ENCODE measurements around the gene LBHD1.
A peak's percentile ranks its signal among the peaks of the same experiment; 100 is the strongest.
"Not testable (repeated sequence)": the region's sequence is repeated elsewhere in the genome, so short reads cannot be mapped to it uniquely, and the experiment has no call there.

Gene LBHD1

GRCh38 chr11:62693624-62694023, 21.6 kb upstream of the LBHD1 start:
- DNase-seq = not testable (repeated sequence)

- no peak for DNase-seq
Observed at GRCh38 chr11:62689421-62690183, 17.5 kb upstream of the LBHD1 start, which contains the start of gene LRRN4CL. LRRN4CL (minus strand) TSS chr11:62689530; CDS start chr11:62688508, 1,022 bp downstream.

- no peak for DNase-seq
Observed at GRCh38 chr11:62688491-62688890, 16.4 kb upstream of the LBHD1 start.

GRCh38 chr11:62687508-62688396, 15.7 kb upstream of the LBHD1 start:
- DNase-seq = peak; percentile 47

- DNase-seq = peak; percentile 47
Observed at GRCh38 chr11:62682518-62682917, 10.5 kb upstream of the LBHD1 start.

GRCh38 chr11:62680825-62681240, 8.8 kb upstream of the LBHD1 start:
- peak; percentile 75 for DNase-seq

- DNase-seq = peak; percentile 93
Observed at GRCh38 chr11:62678770-62679696, 7.0 kb upstream of the LBHD1 start, which contains the start of gene UBXN1. UBXN1 (minus strand) TSS chr11:62679073; CDS start chr11:62678923, 150 bp downstream.

GRCh38 chr11:62678433-62678769, 6.3 kb upstream of the LBHD1 start:
- no peak for DNase-seq

GRCh38 chr11:62677714-62678113, 5.6 kb upstream of the LBHD1 start:
- DNase-seq = no peak

GRCh38 chr11:62677156-62677555, 5.1 kb upstream of the LBHD1 start:
- DNase-seq = no peak

GRCh38 chr11:62676698-62677097, 4.6 kb upstream of the LBHD1 start:
- DNase-seq = peak; percentile 22

GRCh38 chr11:62675415-62675814, 3.3 kb upstream of the LBHD1 start:
- not testable (repeated sequence) for DNase-seq

GRCh38 chr11:62673196-62673525, 1.1 kb upstream of the LBHD1 start:
- DNase-seq = no peak

GRCh38 chr11:62671236-62671607, 845 bp downstream of the LBHD1 start:
- DNase-seq = no peak

- peak; percentile 45 for DNase-seq
Observed at GRCh38 chr11:62669420-62670161, 2.5 kb downstream of the LBHD1 start.

GRCh38 chr11:62667460-62667859, 4.6 kb downstream of the LBHD1 start:
- no peak for DNase-seq

- DNase-seq = no peak
Observed at GRCh38 chr11:62666259-62666926, 5.7 kb downstream of the LBHD1 start.

GRCh38 chr11:62665599-62666258, 6.3 kb downstream of the LBHD1 start:
- DNase-seq = peak; percentile 66

GRCh38 chr11:62665075-62665598, 6.9 kb downstream of the LBHD1 start, which contains the start of the genes C11orf98 and CSKMT:
C11orf98 (minus strand) TSS chr11:62665210; CDS start chr11:62665169, 41 bp downstream.
CSKMT (plus strand) TSS chr11:62665312; CDS start chr11:62665880, 568 bp downstream.
- peak; percentile 97 for DNase-seq

- DNase-seq = peak; percentile 87
Observed at GRCh38 chr11:62664405-62665074, 7.5 kb downstream of the LBHD1 start.

Measured in NCI-H69 (cell line).